Effector memory CD8-positive, alpha-beta T cell (primary cell): ENCODE data around the gene TPP1.

Source experiments
- ATAC-seq: fragments of 150-1000 bp; cut with Tn5 transposase; replicated peaks from 2 replicates; pipeline ENCODE4 v1.10.0; 2021; ENCODE audit warnings: mild to moderate bottlenecking, moderate library complexity
- DNase-seq, 3 experiments: peaks; one replicate each; pipeline ENCODE4 v3.0.0; 2021
- H3K27ac Mint-ChIP-seq, 2 donors: one replicate each; pipeline ENCODE4 v1.8.0; 2022; ENCODE audit warnings: mild to moderate bottlenecking in 2 of 2, mixed read lengths in 2 of 2, moderate library complexity in 2 of 2
- H3K27me3 Mint-ChIP-seq, 2 donors: one replicate each; pipeline ENCODE4 v1.8.0; 2022; ENCODE audit warnings: mixed read lengths in 2 of 2
- H3K36me3 Mint-ChIP-seq: one replicate; pipeline ENCODE4 v1.8.0; 2022; ENCODE audit warnings: mild to moderate bottlenecking, moderate library complexity, mixed read lengths; ENCODE audit not compliant: insufficient read depth
- H3K4me1 Mint-ChIP-seq, 2 donors: one replicate each; pipeline ENCODE4 v1.8.0; 2022; ENCODE audit warnings: low read depth in 2 of 2, mixed read lengths in 2 of 2
- H3K4me3 Mint-ChIP-seq, 2 donors: one replicate each; pipeline ENCODE4 v1.8.0; 2022; ENCODE audit warnings: mild to moderate bottlenecking in 2 of 2, mixed read lengths in 2 of 2, moderate library complexity in 2 of 2
- H3K9me3 Mint-ChIP-seq, 2 donors: one replicate each; pipeline ENCODE4 v1.8.0; 2022; ENCODE audit warnings: mixed read lengths in 2 of 2

TPP1 gene

GRCh38 chr11:6571434-6572008, 47.7 kb downstream of the TPP1 start:
- Mint-ChIP-seq H3K9me3 (no peaks in the 10 kb centered on the region), H3K4me1 (peaks cover 0 to 5% of the 10 kb centered on the region in 2 donors), H3K4me3 (no peak overlapping the region), H3K27me3 (no peaks in the 10 kb centered on the region), H3K36me3 (peaks cover 3% of the 10 kb centered on the region), H3K27ac (peak overlapping the region in 1 of 2 donors; percentile 80)
- DNase-seq (no peak), ATAC-seq (no peak)

- Mint-ChIP-seq H3K27ac (no peak overlapping the region), H3K36me3 (peaks cover 3% of the 10 kb centered on the region), H3K4me1 (peaks cover 0 to 5% of the 10 kb centered on the region in 2 donors), H3K4me3 (no peak overlapping the region), H3K9me3 (no peaks in the 10 kb centered on the region), H3K27me3 (no peaks in the 10 kb centered on the region)
- DNase-seq (no peak), ATAC-seq (no peak)
Measured at GRCh38 chr11:6570691-6571427, 48.4 kb downstream of the TPP1 start.

- H3K4me1 Mint-ChIP-seq, result peaks cover 0 to 5% of the 10 kb centered on the region in 2 donors
- H3K27me3 Mint-ChIP-seq, result no peaks in the 10 kb centered on the region
- H3K9me3 Mint-ChIP-seq, result no peaks in the 10 kb centered on the region
- H3K27ac Mint-ChIP-seq, result peak overlapping the region in 1 of 2 donors; percentile 25
- H3K4me3 Mint-ChIP-seq, result no peak overlapping the region
- peaks cover 3% of the 10 kb centered on the region for H3K36me3 Mint-ChIP-seq
- DNase-seq, result no peak
- ATAC-seq, result no peak
Measured at GRCh38 chr11:6569706-6570105, 49.5 kb downstream of the TPP1 start.

GRCh38 chr11:6568191-6568918, 50.9 kb downstream of the TPP1 start:
- Mint-ChIP-seq H3K4me3 (no peak overlapping the region), H3K27ac (no peak overlapping the region), H3K27me3 (no peaks in the 10 kb centered on the region), H3K36me3 (peaks cover 3% of the 10 kb centered on the region), H3K4me1 (peaks cover 0 to 5% of the 10 kb centered on the region in 2 donors), H3K9me3 (no peaks in the 10 kb centered on the region)
- ATAC-seq (no peak), DNase-seq (no peak)

- Mint-ChIP-seq H3K27ac (no peak overlapping the region), H3K36me3 (peaks cover 3% of the 10 kb centered on the region), H3K4me3 (no peak overlapping the region), H3K9me3 (no peaks in the 10 kb centered on the region), H3K4me1 (peaks cover 0 to 5% of the 10 kb centered on the region in 2 donors), H3K27me3 (no peaks in the 10 kb centered on the region)
- ATAC-seq, result no peak
- no peak for DNase-seq
Measured at GRCh38 chr11:6567371-6567745, 51.9 kb downstream of the TPP1 start.

GRCh38 chr11:6566704-6567370, 52.4 kb downstream of the TPP1 start:
- H3K27me3 Mint-ChIP-seq, result no peaks in the 10 kb centered on the region
- DNase-seq (no peak), ATAC-seq (no peak)
- peak overlapping the region in 1 of 2 donors; percentile 25 for H3K27ac Mint-ChIP-seq
- H3K9me3 Mint-ChIP-seq, result no peaks in the 10 kb centered on the region
- H3K36me3 Mint-ChIP-seq, result peaks cover 3% of the 10 kb centered on the region
- peaks cover 0 to 5% of the 10 kb centered on the region in 2 donors for H3K4me1 Mint-ChIP-seq
- H3K4me3 Mint-ChIP-seq, result no peak overlapping the region

- ATAC-seq (no peak), DNase-seq (no peak)
- Mint-ChIP-seq H3K27me3 (no peaks in the 10 kb centered on the region), H3K9me3 (no peaks in the 10 kb centered on the region), H3K36me3 (peaks cover 3% of the 10 kb centered on the region), H3K4me1 (peaks cover 0 to 5% of the 10 kb centered on the region in 2 donors), H3K27ac (peak overlapping the region in 1 of 2 donors; percentile 25), H3K4me3 (no peak overlapping the region)
Measured at GRCh38 chr11:6565988-6566703, 53.1 kb downstream of the TPP1 start.

- Mint-ChIP-seq H3K4me1 (peaks cover 0 to 5% of the 10 kb centered on the region in 2 donors), H3K36me3 (peaks cover 3% of the 10 kb centered on the region), H3K9me3 (no peaks in the 10 kb centered on the region), H3K27me3 (no peaks in the 10 kb centered on the region), H3K27ac (no peak overlapping the region), H3K4me3 (no peak overlapping the region)
- DNase-seq (no peak), ATAC-seq (no peak)
Measured at GRCh38 chr11:6565325-6565724, 53.9 kb downstream of the TPP1 start.

GRCh38 chr11:6563667-6564066, 55.6 kb downstream of the TPP1 start:
- H3K4me1 Mint-ChIP-seq, result peaks cover 0 to 2% of the 10 kb centered on the region in 2 donors
- H3K27me3 Mint-ChIP-seq, result no peaks in the 10 kb centered on the region
- H3K4me3 Mint-ChIP-seq, result no peak overlapping the region
- H3K27ac Mint-ChIP-seq, result no peak overlapping the region
- no peaks in the 10 kb centered on the region for H3K9me3 Mint-ChIP-seq
- peaks cover under 1% of the 10 kb centered on the region for H3K36me3 Mint-ChIP-seq
- no peak for ATAC-seq
- no peak for DNase-seq

- H3K27me3 Mint-ChIP-seq, result no peaks in the 10 kb centered on the region
- H3K27ac Mint-ChIP-seq, result no peak overlapping the region
- no peaks in the 10 kb centered on the region for H3K36me3 Mint-ChIP-seq
- no peak for ATAC-seq
- no peak overlapping the region for H3K4me3 Mint-ChIP-seq
- H3K9me3 Mint-ChIP-seq, result no peaks in the 10 kb centered on the region
- DNase-seq, result no peak
- H3K4me1 Mint-ChIP-seq, result no peaks in the 10 kb centered on the region
Measured at GRCh38 chr11:6563121-6563619, 56.1 kb downstream of the TPP1 start.
